GM18498 (cell line): ENCODE results near the gene RGP1.

Experiments
- ATAC-seq: cut with Tn5 transposase; IDR thresholded peaks from one replicate; pipeline ENCODE4 v1.9.1; 2021; ENCODE audit warnings: mild to moderate bottlenecking, moderate library complexity; ENCODE audit not compliant: unreplicated experiment

Gene RGP1

DNA sequence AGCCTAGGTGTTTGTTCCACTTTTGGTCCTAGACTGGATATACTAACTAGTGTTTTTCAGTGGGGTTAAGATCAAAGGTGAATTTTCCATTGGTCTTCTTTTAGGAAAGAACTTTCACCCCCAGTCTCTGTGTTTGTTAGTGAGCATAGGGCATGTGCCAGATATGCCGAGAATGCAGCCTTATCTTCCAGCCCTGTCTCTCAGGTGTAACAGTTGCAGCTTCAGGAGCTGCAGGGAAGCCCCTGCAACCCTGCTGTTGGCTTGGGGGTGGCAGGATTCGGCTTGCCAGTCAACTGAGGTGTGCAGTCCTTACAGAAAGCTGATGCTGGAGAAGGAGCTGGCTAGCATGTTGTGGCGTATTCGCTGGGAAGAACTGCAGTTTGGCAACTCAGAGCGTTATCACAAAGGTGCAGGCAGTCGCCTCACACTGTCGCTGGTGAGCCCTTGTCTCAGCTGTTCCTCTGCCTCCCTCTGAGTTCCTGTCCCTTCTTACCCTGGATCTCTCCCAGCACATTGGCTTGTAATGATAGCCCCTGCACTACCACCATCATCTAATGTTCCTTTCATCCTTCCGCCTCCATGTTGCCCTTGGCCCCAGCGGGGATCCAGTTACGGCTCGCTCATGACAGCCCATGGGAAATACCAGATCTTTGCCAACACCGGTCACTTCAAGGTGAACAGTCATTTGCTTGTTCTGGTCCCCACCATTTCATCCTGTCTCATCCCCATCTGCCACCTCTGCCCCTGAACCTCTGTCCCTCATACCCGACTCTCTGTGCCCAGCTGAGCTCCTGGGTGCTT lies 52.4 kb downstream of the RGP1 start:
- ATAC-seq: no peak

GRCh38 chr9:35806101-35806500 lies 57.0 kb downstream of the RGP1 start:
- no peak for ATAC-seq
